HEK293 (cell line): Measurements from ENCODE around the gene ITGA8.

ENCODE experiments used
- HOXA7 ChIP-seq: sonication (generic); formaldehyde crosslinking; IDR thresholded peaks from 2 replicates; pipeline ENCODE4 v1.8.1; 2022; ENCODE audit warnings: missing genetic modification reagents, borderline replicate concordance
- SP2 ChIP-seq: fragments of 450-650 bp; formaldehyde crosslinking; IDR thresholded peaks from 2 replicates; pipeline ENCODE4 v1.5.1; 2016; ENCODE audit warnings: missing biosample characterization, missing genetic modification characterization
- ZFP41 ChIP-seq: fragments of 450-650 bp; formaldehyde crosslinking; IDR thresholded peaks from 2 replicates; pipeline ENCODE4 v1.5.1; 2016; ENCODE audit warnings: missing biosample characterization, missing genetic modification characterization, borderline replicate concordance
- ZNF558 ChIP-seq: fragments of 450-650 bp; formaldehyde crosslinking; IDR thresholded peaks from 2 replicates; pipeline ENCODE4 v1.5.1; 2016; ENCODE audit warnings: missing biosample characterization, missing genetic modification characterization
- ZNF623 ChIP-seq: fragments of 450-650 bp; formaldehyde crosslinking; IDR thresholded peaks from 2 replicates; pipeline ENCODE4 v1.5.1; 2016; ENCODE audit warnings: missing biosample characterization, missing genetic modification characterization
- ZNF792 ChIP-seq: fragments of 450-650 bp; formaldehyde crosslinking; IDR thresholded peaks from 2 replicates; pipeline ENCODE4 v1.5.1; 2016; ENCODE audit warnings: missing biosample characterization, missing genetic modification characterization
- TF ChIP-seq, protein P1 (sequence below): fragments of 450-650 bp; formaldehyde crosslinking; IDR thresholded peaks from 2 replicates; pipeline ENCODE4 v1.5.1; 2016; ENCODE audit warnings: missing biosample characterization, missing genetic modification characterization
- TF ChIP-seq, protein P2 (sequence below): fragments of 450-650 bp; formaldehyde crosslinking; IDR thresholded peaks from 2 replicates; pipeline ENCODE4 v1.5.1; 2016; ENCODE audit warnings: missing biosample characterization, missing genetic modification characterization
- TF ChIP-seq, protein P3 (sequence below): fragments of 450-650 bp; formaldehyde crosslinking; IDR thresholded peaks from 2 replicates; pipeline ENCODE4 v1.5.1; 2016; ENCODE audit warnings: missing biosample characterization, missing genetic modification characterization

DNA sequence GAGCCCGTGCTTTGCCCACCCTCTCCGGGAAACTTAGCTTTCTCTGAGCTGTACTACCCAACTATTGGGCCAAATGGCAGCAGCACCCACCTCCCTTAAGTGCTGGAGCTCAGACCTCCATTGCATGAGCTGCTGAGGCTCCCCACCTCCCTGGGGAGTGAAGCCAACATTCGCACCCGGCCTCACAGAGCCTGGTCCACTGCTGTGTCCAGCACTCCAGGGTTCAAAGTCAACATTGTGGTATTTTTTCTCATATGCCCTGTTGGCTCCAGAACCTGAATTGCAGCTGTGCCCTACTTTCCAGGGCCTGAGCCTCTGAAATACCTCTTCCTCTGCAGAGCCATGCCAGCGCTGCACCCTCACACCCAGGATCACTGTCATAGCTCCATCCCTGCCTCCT, 29.7 kb downstream of the ITGA8 start:
- TF ChIP-seq, protein P1, sequence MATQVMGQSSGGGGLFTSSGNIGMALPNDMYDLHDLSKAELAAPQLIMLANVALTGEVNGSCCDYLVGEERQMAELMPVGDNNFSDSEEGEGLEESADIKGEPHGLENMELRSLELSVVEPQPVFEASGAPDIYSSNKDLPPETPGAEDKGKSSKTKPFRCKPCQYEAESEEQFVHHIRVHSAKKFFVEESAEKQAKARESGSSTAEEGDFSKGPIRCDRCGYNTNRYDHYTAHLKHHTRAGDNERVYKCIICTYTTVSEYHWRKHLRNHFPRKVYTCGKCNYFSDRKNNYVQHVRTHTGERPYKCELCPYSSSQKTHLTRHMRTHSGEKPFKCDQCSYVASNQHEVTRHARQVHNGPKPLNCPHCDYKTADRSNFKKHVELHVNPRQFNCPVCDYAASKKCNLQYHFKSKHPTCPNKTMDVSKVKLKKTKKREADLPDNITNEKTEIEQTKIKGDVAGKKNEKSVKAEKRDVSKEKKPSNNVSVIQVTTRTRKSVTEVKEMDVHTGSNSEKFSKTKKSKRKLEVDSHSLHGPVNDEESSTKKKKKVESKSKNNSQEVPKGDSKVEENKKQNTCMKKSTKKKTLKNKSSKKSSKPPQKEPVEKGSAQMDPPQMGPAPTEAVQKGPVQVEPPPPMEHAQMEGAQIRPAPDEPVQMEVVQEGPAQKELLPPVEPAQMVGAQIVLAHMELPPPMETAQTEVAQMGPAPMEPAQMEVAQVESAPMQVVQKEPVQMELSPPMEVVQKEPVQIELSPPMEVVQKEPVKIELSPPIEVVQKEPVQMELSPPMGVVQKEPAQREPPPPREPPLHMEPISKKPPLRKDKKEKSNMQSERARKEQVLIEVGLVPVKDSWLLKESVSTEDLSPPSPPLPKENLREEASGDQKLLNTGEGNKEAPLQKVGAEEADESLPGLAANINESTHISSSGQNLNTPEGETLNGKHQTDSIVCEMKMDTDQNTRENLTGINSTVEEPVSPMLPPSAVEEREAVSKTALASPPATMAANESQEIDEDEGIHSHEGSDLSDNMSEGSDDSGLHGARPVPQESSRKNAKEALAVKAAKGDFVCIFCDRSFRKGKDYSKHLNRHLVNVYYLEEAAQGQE = no peak
- TF ChIP-seq SP2 (no peak), ZFP41 (tag by site-specific recombination) (no peak), ZNF792 (tag by site-specific recombination) (no peak), ZNF623 (tag by site-specific recombination) (no peak), HOXA7 (CRISPR knock-in tag) (no peak), ZNF558 (no peak)
- TF ChIP-seq, protein P2, sequence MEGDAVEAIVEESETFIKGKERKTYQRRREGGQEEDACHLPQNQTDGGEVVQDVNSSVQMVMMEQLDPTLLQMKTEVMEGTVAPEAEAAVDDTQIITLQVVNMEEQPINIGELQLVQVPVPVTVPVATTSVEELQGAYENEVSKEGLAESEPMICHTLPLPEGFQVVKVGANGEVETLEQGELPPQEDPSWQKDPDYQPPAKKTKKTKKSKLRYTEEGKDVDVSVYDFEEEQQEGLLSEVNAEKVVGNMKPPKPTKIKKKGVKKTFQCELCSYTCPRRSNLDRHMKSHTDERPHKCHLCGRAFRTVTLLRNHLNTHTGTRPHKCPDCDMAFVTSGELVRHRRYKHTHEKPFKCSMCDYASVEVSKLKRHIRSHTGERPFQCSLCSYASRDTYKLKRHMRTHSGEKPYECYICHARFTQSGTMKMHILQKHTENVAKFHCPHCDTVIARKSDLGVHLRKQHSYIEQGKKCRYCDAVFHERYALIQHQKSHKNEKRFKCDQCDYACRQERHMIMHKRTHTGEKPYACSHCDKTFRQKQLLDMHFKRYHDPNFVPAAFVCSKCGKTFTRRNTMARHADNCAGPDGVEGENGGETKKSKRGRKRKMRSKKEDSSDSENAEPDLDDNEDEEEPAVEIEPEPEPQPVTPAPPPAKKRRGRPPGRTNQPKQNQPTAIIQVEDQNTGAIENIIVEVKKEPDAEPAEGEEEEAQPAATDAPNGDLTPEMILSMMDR (tag by site-specific recombination) = no peak
- TF ChIP-seq, protein P3, sequence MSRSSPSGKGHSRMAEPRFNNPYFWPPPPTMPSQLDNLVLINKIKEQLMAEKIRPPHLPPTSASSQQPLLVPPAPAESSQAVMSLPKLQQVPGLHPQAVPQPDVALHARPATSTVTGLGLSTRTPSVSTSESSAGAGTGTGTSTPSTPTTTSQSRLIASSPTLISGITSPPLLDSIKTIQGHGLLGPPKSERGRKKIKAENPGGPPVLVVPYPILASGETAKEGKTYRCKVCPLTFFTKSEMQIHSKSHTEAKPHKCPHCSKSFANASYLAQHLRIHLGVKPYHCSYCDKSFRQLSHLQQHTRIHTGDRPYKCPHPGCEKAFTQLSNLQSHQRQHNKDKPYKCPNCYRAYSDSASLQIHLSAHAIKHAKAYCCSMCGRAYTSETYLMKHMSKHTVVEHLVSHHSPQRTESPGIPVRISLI (tag by site-specific recombination) = no peak
